T-helper 22 cell (primary cell): ENCODE measurements around the gene FLNA.
"Not testable (repeated sequence)": the region's sequence is repeated elsewhere in the genome, so short reads cannot be mapped to it uniquely, and the experiment has no call there.

Source experiments
- DNase-seq: peaks from one replicate; pipeline ENCODE4 v3.0.0-alpha.2; 2020; ENCODE audit warnings: low read depth

The FLNA gene

DNA sequence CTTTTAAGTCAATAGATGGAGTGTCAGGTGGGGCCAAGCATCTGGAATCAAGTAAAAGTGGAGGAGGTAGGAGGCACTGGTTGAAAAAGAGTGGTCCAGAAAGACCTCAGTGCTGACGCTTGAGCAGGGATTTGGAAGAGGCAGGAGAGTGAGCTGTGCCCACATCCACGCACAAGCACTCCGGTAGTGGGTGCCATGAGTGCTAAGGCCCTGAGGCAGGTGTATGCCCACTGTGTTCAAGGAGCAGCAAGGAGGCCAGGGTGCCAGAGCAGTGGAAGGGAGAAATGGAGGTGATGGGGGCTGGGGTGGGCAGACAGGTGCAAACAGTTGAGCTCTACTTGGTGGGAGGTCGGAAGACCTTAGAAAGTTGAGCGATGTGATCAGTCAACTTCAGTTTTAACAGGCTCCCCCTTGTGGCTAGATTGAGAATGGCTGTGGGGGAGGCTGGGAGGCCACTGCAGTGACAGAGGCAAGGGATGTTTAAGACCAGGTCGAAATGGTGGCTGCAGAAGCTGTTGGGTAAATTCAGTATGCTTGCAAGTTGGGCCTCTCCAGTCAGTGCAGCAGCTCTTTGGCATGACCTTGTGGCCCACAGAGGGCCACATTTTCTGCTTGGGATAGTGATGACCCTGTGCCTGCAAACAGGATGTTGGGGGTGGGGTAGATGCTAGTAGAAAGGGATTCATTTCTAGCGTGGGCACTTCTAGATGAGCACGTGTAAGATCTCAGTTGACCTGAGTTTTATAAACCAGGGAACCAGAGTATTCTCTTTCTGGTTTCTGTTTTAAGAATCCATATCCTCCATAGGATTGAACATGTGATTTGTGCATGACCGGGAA, 66.1 kb downstream of the FLNA start:
- peak; percentile 54 for DNase-seq

DNA sequence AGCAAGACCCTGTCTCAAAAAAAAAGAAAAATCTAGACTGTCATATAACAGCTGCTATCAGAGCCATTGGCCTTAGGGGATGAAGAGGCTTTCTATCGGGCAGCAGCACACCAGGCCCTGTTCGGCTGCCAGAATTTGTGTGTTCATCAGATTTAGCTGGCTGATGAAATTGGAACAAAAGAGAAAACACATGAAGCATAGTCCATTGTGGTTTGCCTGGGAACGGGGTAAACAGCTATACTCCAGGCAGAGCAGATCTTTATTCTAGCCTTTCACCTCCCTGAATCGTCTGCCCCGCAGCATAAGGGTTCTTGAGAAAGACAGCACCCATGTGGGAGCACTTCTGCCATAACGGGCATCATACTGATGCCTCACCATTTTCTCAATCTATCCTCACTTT, 67.2 kb downstream of the FLNA start:
- DNase-seq, result no peak

DNA sequence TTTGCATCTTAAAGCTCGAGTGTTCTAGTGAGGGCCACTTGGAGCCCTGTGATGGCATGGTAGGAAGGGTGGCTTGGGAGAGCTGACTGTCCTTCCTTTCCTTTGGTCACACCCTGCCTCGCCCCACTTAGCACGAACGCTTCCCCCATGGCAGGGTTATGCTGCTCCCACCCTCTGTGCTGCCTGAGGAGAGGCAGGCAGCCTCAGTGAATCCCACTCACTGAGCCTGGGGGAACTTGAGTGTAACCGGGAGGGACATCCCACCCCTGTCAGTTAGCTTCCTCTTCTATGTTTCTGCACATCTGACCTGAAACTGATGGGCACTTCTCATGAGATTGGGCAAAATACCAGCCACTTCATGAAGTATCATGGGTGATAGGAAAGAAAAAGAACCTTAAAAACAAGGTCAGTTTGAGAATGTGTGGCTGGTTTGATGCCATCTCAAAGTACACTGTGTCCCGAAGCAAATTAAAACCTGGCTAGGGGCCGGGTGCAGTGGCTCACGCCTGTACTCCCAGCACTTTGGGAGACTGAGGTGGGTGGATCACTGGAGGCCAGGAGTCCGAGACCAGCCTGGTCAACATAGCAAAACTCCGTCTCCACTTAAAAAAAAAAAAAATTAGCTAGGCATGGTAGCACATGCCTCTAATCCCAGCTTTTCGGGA, 68.8 kb downstream of the FLNA start:
- DNase-seq, result no peak

DNA sequence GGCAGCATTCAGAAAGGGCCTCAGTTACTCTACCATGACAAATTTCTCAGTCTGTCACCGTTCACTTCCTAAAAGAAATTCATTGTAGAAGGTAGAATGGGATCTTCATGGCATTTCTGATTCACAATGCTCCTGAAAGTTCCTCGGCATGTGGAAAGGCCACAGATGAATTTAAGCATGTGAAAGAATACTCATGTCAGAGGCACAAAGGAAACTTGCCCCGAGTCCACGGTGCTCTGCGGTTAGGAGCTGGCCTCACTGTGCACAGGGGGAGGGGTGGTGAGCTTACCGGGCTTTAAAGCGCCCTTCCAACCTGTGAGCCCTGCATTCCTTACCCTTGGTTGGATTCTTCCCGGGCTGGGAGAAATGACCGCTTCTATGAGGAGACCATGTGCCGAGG, 69.6 kb downstream of the FLNA start:
- DNase-seq, result no peak

DNA sequence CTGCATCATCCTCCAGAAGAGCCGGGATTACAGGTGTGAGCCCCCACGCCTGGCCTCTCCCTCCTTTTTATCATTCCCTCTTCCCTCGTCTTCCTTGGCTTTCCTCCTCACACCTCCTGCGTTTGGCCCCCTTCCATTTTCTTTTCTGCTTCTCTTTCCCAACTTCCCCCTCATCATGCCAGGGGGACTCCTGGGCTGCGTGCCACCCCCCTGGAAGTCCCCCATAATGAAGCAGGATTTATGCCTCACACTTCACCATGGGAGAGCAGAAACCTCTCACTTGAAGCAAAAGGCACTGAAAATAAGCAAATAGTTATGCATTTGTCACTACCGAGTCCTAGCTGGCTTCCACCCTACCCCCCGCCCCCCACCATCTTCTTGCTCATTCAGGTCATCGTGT, 71.0 kb downstream of the FLNA start:
- DNase-seq, result no peak

DNA sequence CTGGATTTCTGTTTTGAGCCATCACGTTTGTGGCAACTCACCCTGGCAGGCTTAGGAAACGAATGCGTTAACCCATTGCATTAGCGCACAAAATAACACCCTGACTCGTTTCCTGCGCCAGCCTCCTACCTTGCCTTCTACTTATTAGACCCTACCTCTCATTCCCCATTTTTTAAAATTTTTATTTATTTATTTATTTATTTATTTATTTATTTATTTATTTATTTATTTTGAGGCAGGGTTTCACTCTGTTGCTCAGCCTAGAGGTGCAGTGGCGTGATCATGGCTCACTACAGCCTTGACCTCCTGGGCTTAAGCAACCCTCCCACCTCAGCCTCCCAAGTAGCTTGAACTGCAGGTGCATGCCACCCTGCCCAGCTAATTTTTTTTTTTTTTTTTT, 71.4 kb downstream of the FLNA start:
- not testable (repeated sequence) for DNase-seq

DNA sequence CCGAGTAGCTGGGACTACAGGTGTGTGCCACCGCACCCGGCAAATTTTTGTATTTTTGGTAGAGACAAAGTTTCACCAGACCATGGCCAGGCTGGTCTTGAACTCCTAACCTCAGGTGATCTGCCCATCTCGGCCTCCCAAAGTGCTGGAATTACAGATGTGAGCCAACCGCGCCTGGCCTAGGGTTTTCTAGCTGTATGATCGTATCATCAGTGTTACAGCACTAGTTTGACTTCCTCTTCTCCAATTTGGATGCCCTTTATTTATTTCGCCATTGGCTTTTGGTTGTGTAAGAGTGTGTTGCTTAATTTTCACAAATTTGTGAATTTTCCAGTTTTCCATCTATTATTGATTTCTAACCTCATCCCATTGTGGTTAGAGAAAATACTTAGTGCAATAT, 73.6 kb downstream of the FLNA start:
- no peak for DNase-seq
